Stomach (tissue), 9 donors: ENCODE data around the gene HK1. TPM values are rescaled to one million over a fixed set of nuclear protein-coding genes. Genes with fewer than 3 reads are reported as not detected.

ENCODE experiments used
- DNase-seq, 2 donors: peaks; one replicate each; pipeline versions ENCODE4 v3.0.0 to v3.0.0-alpha.2; 2013 to 2019
- H3K27ac ChIP-seq, 5 donors: fragments of 200-600 bp in 4 of 5; sonication (generic) in 4 of 5; one replicate each; pipeline ENCODE4 v1.5.1; 2013 to 2019; ENCODE audit warnings: mild to moderate bottlenecking in 1 of 5, moderate library complexity in 1 of 5
- H3K27me3 ChIP-seq, 3 donors: fragments of 200-600 bp; sonication (generic); one replicate each; pipeline ENCODE4 v1.5.1; 2017 to 2019; ENCODE audit warnings: mixed run types in 1 of 3
- H3K36me3 ChIP-seq, 4 donors: fragments of 200-600 bp; sonication (generic); 1 replicate in 3 of 4; 2 replicates in 1 of 4; pipeline ENCODE4 v1.5.1; 2016 to 2019
- H3K4me1 ChIP-seq, 4 donors: fragments of 200-600 bp; sonication (generic); one replicate each; pipeline ENCODE4 v1.5.1; 2016 to 2019
- H3K4me3 ChIP-seq, 4 donors: fragments of 200-600 bp; sonication (generic) in 3 of 4; one replicate each; pipeline ENCODE4 v1.5.1; 2016 to 2019; ENCODE audit warnings: mild to moderate bottlenecking in 1 of 4
- H3K9me3 ChIP-seq, 4 donors: fragments of 200-600 bp; sonication (generic); one replicate each; pipeline ENCODE4 v1.5.1; 2016 to 2019
- EP300 ChIP-seq: sonication (generic); formaldehyde crosslinking; IDR thresholded peaks from one replicate; pipeline ENCODE4 v1.6.1; 2017; ENCODE audit warnings: antibody characterized with exemption
- POLR2A ChIP-seq, 4 donors: fragments of 450-650 bp; IDR thresholded peaks; one replicate each; pipeline ENCODE4 v1.6.1; 2016; ENCODE audit warnings: antibody characterized with exemption in 4 of 4, control low read depth in 2 of 4, mild to moderate bottlenecking in 1 of 4, moderate library complexity in 1 of 4
- POLR2AphosphoS5 ChIP-seq, 3 donors: sonication (generic); formaldehyde crosslinking; IDR thresholded peaks; one replicate each; pipeline ENCODE4 v1.6.1; 2016; ENCODE audit warnings: antibody characterized with exemption in 3 of 3
- WGBS, 5 donors: extraction: QIAGEN DNeasy Blood & Tissue Kit in 3 of 5; methylation state at CpG; one replicate each; pipeline versions ENCODE4 v1.1.5 to v1.1.7; 2013 to 2018; 5-methylcytosine and 5-hydroxymethylcytosine counted together
- intact Hi-C: fragments of 100-400 bp; cut with DNase I; formaldehyde crosslinking; loops from one replicate; pipeline ENCODE4 v1.15.1; 2023; ENCODE audit warnings: low total_unique reads
- polyA plus RNA-seq, 3 donors: library from polyadenylated mRNA; stranded (reverse); fragments of 200-250 nt; gene quantifications; one replicate each; pipeline ENCODE4 v1.2.3, GENCODE V29; 2013
- total RNA-seq, 5 donors: library from RNA; depleted of rRNA; stranded (reverse); fragments of >200 nt; gene quantifications; one replicate each; pipeline versions ENCODE4 v1.1.0 to v1.2.3, GENCODE V29; 2014 to 2016
- TF ChIP-seq, protein P1 (sequence below), 7 experiments: fragments of 450-650 bp in 4 of 7; fragments of 200-600 bp in 3 of 7; sonication (generic) in 3 of 7; IDR thresholded peaks; one replicate each; pipeline ENCODE4 v1.5.1; 2016 to 2019; ENCODE audit warnings: antibody characterized with exemption in 7 of 7, control low read depth in 2 of 7, mild to moderate bottlenecking in 1 of 7
- donor health status: healthy with polysubstance abuse.
- donor health status: Bipolar disorder and iron deficiency.
- donor health status: healthy.

HK1 gene
- total and polyA plus RNA-seq, 8 donors, result 32.7 to 60.9 (median 50.8) TPM

DNA sequence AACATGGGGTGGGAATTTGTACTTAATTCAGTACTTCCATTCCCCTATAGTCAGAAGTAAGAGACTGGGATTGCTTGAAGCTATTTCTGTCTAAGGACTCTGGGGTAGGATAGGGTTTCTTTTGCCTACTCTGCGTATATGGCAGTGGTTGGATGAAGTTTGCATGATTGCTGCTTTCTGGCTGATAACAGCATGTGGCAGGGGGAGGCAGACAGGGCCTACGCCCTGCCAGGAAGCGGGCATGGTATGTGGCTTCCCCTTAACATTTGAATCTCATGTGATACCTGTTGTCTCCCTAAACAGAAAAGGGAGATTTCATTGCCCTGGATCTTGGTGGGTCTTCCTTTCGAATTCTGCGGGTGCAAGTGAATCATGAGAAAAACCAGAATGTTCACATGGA, 81.3 kb downstream of the HK1 start:
- Histone ChIP-seq H3K4me1 (peaks cover 43 to 78% (median 62%) of the 10 kb centered on the region in 4 donors), H3K27me3 (no peaks in the 10 kb centered on the region), H3K36me3 (peaks cover 0 to 18% (median 5%) of the 10 kb centered on the region in 4 donors), H3K27ac (peak overlapping the region; percentile 83 to 89 (median 86)), H3K4me3 (no peak overlapping the region), H3K9me3 (no peaks in the 10 kb centered on the region)
- peak in 1 of 2 donors; percentile 31 for DNase-seq
- WGBS, 5 donors, result 50 to 74% (median 67%) methylated on average over 5 of the region's 5 CpGs
- no peak for TF ChIP-seq POLR2AphosphoS5 (IDR thresholded peaks at IDR 0.05)
- TF ChIP-seq, protein P1, sequence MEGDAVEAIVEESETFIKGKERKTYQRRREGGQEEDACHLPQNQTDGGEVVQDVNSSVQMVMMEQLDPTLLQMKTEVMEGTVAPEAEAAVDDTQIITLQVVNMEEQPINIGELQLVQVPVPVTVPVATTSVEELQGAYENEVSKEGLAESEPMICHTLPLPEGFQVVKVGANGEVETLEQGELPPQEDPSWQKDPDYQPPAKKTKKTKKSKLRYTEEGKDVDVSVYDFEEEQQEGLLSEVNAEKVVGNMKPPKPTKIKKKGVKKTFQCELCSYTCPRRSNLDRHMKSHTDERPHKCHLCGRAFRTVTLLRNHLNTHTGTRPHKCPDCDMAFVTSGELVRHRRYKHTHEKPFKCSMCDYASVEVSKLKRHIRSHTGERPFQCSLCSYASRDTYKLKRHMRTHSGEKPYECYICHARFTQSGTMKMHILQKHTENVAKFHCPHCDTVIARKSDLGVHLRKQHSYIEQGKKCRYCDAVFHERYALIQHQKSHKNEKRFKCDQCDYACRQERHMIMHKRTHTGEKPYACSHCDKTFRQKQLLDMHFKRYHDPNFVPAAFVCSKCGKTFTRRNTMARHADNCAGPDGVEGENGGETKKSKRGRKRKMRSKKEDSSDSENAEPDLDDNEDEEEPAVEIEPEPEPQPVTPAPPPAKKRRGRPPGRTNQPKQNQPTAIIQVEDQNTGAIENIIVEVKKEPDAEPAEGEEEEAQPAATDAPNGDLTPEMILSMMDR (IDR thresholded peaks at IDR 0.05), result no peak
- TF ChIP-seq EP300, result no peak
- no peak for TF ChIP-seq POLR2A (IDR thresholded peaks at IDR 0.05)
- intact Hi-C loops, result no loop called here

DNA sequence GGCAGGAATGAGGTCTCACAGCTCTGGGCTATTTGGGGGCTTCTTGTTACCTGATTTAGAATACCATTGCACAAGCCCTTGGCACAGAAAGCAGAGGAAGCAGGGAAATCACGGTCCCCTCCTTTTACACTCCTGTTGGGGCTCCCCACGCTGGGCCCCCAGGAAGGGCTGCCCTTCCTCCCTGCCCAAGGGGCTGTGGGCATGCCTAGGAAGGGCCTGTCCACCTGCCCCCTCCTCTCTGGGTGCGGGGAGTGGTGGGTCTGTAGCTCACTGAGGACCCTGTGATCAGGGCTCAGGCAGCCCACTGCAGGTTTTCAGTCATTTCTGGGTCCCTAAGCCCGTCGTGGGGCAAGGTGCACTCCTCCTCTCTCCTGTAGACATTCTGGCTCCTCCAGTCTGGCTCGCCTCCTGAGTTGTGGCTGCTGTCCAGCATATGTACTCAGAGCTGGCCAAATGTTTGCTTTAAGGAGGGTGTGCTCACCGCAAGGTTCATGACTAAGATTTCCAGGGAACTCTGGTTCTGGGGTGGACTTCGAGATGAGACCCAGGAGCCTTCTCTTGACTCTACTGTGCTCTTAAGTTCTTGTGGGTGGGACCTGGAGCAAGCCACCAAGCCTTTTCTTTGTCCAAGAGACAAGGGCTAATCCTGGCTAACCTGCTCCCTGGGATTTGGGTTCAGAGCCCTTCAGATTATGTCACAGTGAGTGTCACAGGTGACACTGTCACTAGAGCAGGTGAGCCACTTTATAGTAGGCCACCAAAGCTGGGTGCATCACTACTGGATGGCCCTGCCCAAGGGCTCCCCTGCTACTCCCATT, 82.4 kb downstream of the HK1 start:
- TF ChIP-seq POLR2AphosphoS5 (IDR thresholded peaks at IDR 0.05), result peak; percentile 40 to 90 (median 71)
- TF ChIP-seq, protein P1 (IDR thresholded peaks at IDR 0.05), result no peak
- intact Hi-C loops, result no loop called here

DNA sequence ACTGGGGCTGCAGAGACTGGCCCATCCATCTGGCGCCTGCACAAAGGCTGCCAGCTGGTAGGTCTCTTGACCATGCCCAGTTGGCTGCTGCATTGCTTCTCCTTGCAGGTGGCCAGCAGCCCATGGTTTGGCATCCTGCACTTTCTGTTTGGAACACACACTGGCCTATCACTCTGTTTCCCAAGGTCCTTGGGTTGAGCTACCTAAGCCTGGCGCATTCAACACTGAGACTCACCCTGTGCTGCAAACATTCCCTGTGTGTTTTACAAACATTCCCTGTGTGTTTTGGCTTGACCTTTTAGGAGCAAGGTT, 83.0 kb downstream of the HK1 start:
- DNase-seq, result peak in 1 of 2 donors; percentile 92
- Histone ChIP-seq H3K27ac (peak overlapping the region; percentile 83 to 89 (median 86)), H3K4me1 (peaks cover 43 to 85% (median 63%) of the 10 kb centered on the region in 4 donors), H3K27me3 (no peaks in the 10 kb centered on the region), H3K4me3 (peak overlapping the region in 1 of 4 donors; percentile 12), H3K36me3 (peaks cover 12 to 35% (median 22%) of the 10 kb centered on the region in 4 donors), H3K9me3 (no peaks in the 10 kb centered on the region)
- 38 to 61% (median 50%) methylated on average over 2 of the region's 2 CpGs for WGBS, 5 donors
- TF ChIP-seq POLR2AphosphoS5 (IDR thresholded peaks at IDR 0.05) (peak; percentile 25 to 84 (median 68)), POLR2A (IDR thresholded peaks at IDR 0.05) (no peak)
- intact Hi-C loops, result no loop called here

More for the DNA sequence above, 82.4 kb downstream of the HK1 start:
- Histone ChIP-seq H3K4me3 (peak overlapping the region in 1 of 4 donors; percentile 12), H3K36me3 (peaks cover 7 to 29% (median 16%) of the 10 kb centered on the region in 4 donors), H3K27me3 (no peaks in the 10 kb centered on the region), H3K9me3 (no peaks in the 10 kb centered on the region), H3K27ac (peak overlapping the region; percentile 83 to 89 (median 86)), H3K4me1 (peaks cover 43 to 85% (median 62%) of the 10 kb centered on the region in 4 donors)
- DNase-seq, result peak; percentile 92 to 94
- WGBS, 5 donors, result 20 to 40% (median 31%) methylated on average over 6 to 8 of the region's 8 CpGs

- peak; percentile 61 to 70 for DNase-seq
- TF ChIP-seq POLR2AphosphoS5 (IDR thresholded peaks at IDR 0.05), result peak in 1 of 3 donors; percentile 61
- TF ChIP-seq POLR2A (IDR thresholded peaks at IDR 0.05), result no peak
- WGBS, 5 donors, result 29 to 54% (median 47%) methylated on average over 12 to 13 of the region's 13 CpGs
- Histone ChIP-seq H3K4me1 (peaks cover 51 to 87% (median 70%) of the 10 kb centered on the region in 4 donors), H3K27ac (peak overlapping the region; percentile 83 to 89 (median 83)), H3K9me3 (no peaks in the 10 kb centered on the region), H3K4me3 (no peak overlapping the region), H3K36me3 (peaks cover 20 to 47% (median 33%) of the 10 kb centered on the region in 4 donors), H3K27me3 (no peaks in the 10 kb centered on the region)
- intact Hi-C loops, result no loop called here
Measured at GRCh38 chr10:69362471-69362954, 84.2 kb downstream of the HK1 start.

- H3K4me1 ChIP-seq, result peaks cover 52 to 80% (median 67%) of the 10 kb centered on the region in 4 donors
- no peak overlapping the region for H3K4me3 ChIP-seq
- DNase-seq, result no peak
- intact Hi-C loops, result no loop called here
- peak overlapping the region in 4 of 5 donors; percentile 83 to 89 (median 85) for H3K27ac ChIP-seq
- 81 to 93% (median 86%) methylated on average over 5 of the region's 5 CpGs for WGBS, 5 donors
- no peaks in the 10 kb centered on the region for H3K27me3 ChIP-seq
- H3K9me3 ChIP-seq, result no peaks in the 10 kb centered on the region
- H3K36me3 ChIP-seq, result peaks cover 28 to 59% (median 43%) of the 10 kb centered on the region in 4 donors
- TF ChIP-seq POLR2AphosphoS5 (IDR thresholded peaks at IDR 0.05) (peak in 1 of 3 donors; percentile 8), POLR2A (IDR thresholded peaks at IDR 0.05) (no peak)
Measured at GRCh38 chr10:69363666-69364065, 85.4 kb downstream of the HK1 start.
